ENCODE results near the gene LRRC4. TPM values are rescaled to one million over a fixed set of nuclear protein-coding genes. Genes with fewer than 3 reads are reported as not detected.

LRRC4 gene
- total RNA-seq, 2 donors from 2014 or later = 3.4 to 7.3 TPM

DNA sequence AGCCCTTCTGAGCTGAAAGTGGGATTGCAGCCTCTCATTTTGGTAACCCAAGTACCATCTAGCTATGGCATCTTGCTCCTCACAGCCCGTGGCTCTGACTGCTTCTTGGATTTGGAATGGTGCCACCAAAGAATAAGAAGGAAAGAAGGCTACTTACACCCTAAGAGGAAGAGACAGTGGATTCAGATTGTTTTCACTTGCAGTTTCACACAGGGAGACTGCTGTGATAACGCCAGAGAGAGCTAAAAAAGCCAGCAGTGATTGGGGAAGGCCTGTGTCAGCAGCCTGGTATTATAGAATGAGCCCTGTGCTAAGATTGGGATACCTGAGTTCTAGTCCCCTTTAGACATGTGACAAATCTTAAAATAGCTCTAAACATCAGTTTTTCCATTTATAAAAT, 3.6 kb upstream of the LRRC4 start:
- intact Hi-C loops (cut with DNase I) = no loop called here
- no peak for DNase-seq (ENCODE audit: low spot score)

DNA sequence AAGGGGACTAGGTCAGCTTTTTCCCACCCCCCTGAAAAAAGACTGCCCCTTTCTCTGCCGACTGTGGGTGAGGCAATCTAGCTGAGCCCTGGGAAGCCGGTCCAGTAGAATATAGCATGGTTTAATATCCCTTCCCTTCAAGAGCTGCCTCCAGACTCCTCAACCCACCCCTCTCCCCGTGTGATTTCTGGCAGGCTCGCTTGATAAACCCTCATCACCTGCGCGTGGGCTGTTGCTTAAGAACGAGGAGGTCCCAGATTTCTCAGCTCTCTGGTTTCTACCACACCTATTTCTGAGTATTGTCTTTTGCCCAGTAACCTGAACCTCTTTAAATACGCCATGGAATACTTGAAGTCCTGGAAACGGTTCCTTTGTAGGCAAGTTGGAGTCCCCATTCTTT, 2.0 kb upstream of the LRRC4 start:
- intact Hi-C loops (cut with DNase I) = no loop called here
- no peak for DNase-seq (ENCODE audit: low spot score)

- intact Hi-C loops (cut with DNase I) = no loop called here
Measured at GRCh38 chr7:128032605-128033235, 1.5 kb upstream of the LRRC4 start.

GRCh38 chr7:128031901-128032604, 816 bp upstream of the LRRC4 start:
- DNase-seq (ENCODE audit: low spot score) = no peak
- intact Hi-C loops (cut with DNase I) = no loop called here

More at GRCh38 chr7:128032605-128033235, 1.5 kb upstream of the LRRC4 start:
- no peak for DNase-seq (ENCODE audit: low spot score)

DNA sequence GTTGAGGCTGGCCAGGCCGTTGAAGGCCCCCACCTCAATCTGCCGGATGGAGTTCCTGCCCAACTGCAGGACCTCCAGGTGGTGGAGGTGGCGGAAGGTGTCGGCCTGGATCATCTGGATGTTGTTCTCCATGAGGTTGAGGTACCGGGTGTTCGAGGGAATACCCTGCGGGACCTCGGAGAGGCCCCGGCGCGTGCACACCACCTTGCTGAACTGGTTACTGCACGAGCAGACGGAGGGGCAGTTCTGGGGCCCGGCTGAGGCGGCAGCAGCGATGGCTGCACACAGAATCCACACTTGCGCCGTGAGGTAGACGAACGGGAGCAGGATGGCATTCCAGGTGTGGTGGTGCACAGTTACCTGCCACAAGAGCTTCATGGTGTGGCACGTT, 979 bp downstream of the LRRC4 start:
- intact Hi-C loops (cut with DNase I) = no loop called here
- DNase-seq (ENCODE audit: low spot score) = no peak

DNA sequence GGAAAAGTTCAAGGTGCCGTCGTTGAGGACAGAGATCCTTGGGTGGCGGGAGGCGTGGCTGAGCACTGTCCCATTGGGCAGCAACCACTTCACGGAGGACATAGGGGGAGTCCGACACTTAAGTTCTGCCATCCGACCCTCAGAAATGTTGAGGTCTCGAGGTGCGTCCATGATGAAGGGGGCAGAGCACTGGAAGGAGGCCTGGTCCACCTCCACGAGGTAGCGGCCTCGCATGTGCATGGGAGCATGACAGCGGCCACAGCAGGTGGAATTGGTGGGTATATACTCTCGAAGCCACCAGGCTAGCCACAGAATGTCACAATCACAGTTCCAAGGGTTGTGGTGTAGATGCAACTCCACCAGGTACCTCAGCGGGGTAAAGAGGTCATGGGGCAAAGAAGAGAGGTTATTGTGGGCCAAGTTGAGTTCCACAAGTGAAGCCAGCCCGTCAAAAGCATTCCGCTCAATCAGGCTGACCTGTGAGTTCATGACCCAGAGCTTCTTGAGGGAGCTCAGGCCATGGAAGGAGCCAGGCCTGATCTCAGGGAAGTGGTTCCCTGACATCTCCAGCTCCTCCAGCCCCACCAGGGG, 1.7 kb downstream of the LRRC4 start:
- DNase-seq (ENCODE audit: low spot score) = no peak
- intact Hi-C loops (cut with DNase I) = no loop called here

DNA sequence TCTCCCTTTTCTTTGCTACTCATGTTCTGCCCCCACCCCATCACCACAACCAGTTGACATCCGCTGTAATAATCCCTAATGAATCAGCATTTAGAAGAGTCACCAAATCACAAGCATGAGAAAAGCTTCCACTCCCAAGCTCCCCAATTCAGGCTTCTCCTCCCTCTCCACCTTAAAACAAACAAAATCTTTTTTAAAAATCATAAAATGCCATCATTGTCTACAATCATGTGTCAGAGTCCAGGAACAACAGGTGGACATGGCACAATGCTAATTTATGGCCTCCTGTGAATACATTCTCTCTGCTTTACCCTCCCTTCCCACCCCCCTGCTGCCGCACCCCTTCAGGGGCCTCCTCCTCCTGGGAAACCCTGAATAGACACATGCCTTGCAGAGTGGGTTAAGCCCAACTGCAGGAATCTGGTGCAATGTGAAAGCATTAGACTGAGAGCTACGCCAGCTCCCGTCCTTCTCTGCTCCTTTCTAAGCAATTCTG, 3.7 kb downstream of the LRRC4 start:
- DNase-seq (ENCODE audit: low spot score) = no peak
- intact Hi-C loops (cut with DNase I) = no loop called here

- intact Hi-C loops (cut with DNase I) = no loop called here
- no peak for DNase-seq (ENCODE audit: low spot score)
Measured at GRCh38 chr7:128026551-128026950, 4.7 kb downstream of the LRRC4 start.

DNA sequence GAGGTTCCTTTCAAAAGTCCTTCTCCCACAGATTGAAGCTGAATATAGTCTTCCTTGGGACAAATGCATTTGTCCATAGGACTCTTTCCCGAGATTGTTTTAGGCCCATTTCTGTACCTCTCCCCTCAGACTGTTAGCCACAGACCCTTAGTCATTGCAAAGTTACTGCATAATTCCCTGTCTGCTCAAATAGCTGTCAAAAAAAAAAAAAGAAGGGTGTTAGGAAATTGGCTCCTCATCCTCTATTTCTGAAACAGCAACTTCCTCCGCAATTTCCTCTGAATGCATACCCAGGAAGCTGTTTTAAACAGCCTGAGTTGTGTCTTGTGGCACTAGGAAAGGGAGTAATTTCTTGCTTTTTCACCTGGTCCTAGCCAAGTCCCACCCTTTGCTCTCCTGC, 5.4 kb downstream of the LRRC4 start:
- DNase-seq (ENCODE audit: low spot score) = no peak
- intact Hi-C loops (cut with DNase I) = no loop called here

- intact Hi-C loops (cut with DNase I) = no loop called here
- no peak for DNase-seq (ENCODE audit: low spot score)
Measured at GRCh38 chr7:128025380-128025779, 5.9 kb downstream of the LRRC4 start.

- intact Hi-C loops (cut with DNase I) = no loop called here
- DNase-seq (ENCODE audit: low spot score) = no peak
Measured at GRCh38 chr7:128024151-128024550, 7.1 kb downstream of the LRRC4 start.

DNA sequence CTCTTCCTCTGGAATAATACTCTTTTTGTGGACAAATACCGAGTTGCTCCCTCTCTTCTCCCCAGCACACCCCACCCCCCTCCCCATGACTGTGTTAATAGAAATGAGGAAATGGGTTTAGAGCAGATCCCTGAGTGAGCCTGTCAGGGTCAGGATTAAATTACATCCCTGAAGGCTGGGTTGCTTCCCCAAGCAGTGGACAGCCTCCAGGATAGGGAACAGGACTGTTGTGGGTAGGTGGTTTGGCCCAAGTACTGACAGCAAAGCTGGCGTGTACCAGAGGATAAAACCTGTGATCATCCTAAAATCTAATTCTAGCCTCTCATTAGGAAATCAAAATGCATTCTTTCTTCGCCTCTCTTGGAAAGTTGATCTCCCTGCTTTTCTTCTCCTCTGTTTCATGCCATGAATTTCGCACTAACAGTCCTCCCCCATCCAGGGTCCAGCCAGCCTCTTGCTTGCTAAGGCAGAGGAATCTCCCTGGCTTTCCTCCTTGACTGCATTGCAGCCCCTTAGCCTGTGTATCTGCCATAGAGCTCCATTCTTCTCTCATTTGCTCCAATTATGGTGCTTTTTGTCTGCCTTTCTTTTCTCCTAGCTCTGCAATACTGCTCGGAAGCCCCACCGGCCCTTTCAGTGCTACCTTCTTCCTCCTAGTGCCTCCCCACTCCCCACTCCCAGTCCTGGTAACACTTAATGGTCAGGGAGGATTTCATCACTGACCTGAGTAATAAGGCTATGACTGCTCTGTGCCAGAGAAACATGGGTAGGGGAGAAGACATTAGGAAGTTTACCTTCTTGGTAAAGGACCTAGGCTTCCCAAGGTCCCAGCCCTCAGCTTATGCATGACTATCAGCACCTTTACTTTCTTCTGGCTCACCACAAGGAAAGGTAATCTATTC, 8.4 kb downstream of the LRRC4 start:
- DNase-seq (ENCODE audit: low spot score) = no peak
- intact Hi-C loops (cut with DNase I) = no loop called here

DNA sequence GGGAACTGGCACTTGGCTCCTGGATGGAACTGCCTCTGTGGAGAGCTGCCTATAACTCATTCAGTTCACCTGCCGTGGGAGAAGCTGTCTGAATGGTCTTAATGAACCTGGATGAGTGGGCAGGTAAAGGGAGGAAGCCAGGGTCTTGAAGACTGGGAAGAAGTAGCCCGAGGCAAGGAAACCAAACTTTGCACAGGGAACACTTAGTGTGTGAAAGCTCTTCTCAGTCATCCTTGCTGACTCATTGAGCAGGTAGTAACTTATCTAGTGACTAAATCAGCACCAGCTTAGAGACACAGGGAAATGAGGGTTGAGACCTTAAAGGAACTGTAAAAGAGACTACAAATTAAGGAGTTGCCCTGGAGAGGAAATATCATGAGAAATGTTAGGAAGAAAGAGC, 9.9 kb downstream of the LRRC4 start:
- intact Hi-C loops (cut with DNase I) = no loop called here
- DNase-seq (ENCODE audit: low spot score) = no peak

DNA sequence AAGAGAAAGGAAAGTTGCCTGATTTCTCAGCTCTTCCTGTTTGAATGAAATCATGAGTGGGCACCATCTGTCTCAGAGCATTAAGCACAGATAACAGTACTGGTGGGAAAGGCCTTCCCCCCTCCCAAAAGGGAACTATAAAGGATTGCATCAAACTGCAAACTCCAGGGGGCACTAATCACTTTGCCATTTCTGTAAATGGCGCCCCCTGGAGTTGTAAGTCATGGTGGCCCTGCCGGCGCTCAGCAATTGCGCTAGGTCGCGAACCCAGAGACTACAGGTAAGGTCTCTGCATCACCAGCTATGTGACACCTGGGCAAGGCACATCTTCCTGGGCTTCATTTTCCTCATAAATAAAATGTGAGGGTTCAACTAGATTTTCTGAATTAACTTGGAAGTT, 11.1 kb downstream of the LRRC4 start:
- DNase-seq (ENCODE audit: low spot score) = no peak
- intact Hi-C loops (cut with DNase I) = no loop called here

GRCh38 chr7:128019288-128019687, 11.9 kb downstream of the LRRC4 start:
- intact Hi-C loops (cut with DNase I) = no loop called here
- DNase-seq (ENCODE audit: low spot score) = no peak

- intact Hi-C loops (cut with DNase I) = no loop called here
- no peak for DNase-seq (ENCODE audit: low spot score)
Measured at GRCh38 chr7:128017862-128018845, 13.1 kb downstream of the LRRC4 start.

DNA sequence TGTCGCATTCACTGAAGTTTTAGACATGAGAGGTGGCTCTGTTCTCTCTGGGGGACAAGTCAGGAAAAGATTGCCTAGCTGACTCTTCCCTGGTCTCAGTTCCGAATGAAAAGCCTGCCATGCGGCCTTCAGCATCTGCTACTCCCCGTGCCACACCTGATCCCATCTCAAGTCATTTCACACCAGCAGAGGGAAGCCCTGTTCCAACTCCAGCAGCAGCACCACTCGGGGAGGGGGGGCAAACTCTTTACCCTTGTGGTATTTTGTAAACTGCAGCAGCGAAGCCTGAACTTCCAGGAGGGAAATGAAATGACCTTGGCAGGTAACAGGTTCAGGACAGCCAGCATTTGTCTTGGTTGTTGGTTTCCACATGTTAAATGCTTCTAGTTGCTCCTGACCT, 13.8 kb downstream of the LRRC4 start:
- intact Hi-C loops (cut with DNase I) = no loop called here
- no peak for DNase-seq (ENCODE audit: low spot score)

DNA sequence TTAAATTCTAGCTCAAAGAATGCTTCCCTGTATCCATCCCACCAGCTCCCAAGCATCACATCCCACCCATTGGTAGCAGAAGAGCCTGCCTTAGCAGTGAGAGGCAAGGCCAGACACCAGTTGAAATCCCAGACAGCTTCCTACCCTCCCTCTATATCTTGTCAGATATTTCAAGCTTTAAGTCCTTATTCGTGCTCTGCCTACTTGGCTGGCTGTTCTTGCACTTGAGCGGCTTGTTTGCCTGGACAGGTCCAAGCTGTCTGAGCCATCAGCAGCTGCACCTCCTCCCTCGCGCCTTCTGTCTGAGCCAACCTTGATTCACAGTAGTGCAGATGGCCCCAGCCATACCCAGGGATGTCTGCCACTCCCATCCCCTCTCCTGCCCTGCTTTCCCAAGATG, 16.4 kb downstream of the LRRC4 start:
- no peak for DNase-seq (ENCODE audit: low spot score)
- intact Hi-C loops (cut with DNase I) = loop anchor here in 1 of 2 donors (5.0 kb wide), 1 partner anchor 903 kb away; no protein-coding TSS in a partner anchor
